ENCODE results near the gene NFASC. TPM values are rescaled to one million over a fixed set of nuclear protein-coding genes. Genes with fewer than 3 reads are reported as not detected.

NFASC gene
- total and polyA plus RNA-seq, 2 donors (not counting 3 experiments of a cell fraction or from before 2014, with no cell fraction given) = not detected

DNA sequence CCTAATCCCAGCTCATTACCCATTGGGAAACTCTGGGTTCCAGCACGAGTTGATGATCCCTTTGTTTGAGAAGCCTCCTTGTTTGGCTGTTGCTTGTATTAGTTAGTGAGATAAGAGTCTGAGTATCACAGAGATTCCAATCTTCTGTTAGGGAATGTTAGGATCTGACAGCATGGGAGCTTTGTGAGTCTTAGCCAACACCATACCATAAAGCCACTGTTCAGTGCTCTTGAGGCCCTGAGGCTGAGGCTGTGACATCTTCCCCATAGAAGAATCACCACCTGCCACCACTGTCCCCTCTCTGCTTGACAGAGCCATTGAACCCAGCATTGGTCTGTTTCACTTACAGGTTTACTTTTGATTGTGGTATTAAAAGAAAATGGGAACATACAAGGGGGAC, 29.3 kb upstream of the NFASC start:
- TF ChIP-seq, protein P1, sequence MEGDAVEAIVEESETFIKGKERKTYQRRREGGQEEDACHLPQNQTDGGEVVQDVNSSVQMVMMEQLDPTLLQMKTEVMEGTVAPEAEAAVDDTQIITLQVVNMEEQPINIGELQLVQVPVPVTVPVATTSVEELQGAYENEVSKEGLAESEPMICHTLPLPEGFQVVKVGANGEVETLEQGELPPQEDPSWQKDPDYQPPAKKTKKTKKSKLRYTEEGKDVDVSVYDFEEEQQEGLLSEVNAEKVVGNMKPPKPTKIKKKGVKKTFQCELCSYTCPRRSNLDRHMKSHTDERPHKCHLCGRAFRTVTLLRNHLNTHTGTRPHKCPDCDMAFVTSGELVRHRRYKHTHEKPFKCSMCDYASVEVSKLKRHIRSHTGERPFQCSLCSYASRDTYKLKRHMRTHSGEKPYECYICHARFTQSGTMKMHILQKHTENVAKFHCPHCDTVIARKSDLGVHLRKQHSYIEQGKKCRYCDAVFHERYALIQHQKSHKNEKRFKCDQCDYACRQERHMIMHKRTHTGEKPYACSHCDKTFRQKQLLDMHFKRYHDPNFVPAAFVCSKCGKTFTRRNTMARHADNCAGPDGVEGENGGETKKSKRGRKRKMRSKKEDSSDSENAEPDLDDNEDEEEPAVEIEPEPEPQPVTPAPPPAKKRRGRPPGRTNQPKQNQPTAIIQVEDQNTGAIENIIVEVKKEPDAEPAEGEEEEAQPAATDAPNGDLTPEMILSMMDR (IDR thresholded peaks at IDR 0.05; ENCODE audit: extremely low read depth in 1 of 2, insufficient read depth in 1 of 2, low read depth in 1 of 2, low read length in 2 of 2) = no peak
- no peak for TF ChIP-seq MYC (IDR thresholded peaks at IDR 0.05; ENCODE audit: low read depth, low read length)
- TF ChIP-seq, protein P2, sequence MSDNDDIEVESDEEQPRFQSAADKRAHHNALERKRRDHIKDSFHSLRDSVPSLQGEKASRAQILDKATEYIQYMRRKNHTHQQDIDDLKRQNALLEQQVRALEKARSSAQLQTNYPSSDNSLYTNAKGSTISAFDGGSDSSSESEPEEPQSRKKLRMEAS (IDR thresholded peaks at IDR 0.05; ENCODE audit: insufficient read depth, insufficient read length) = no peak
- no peak for TF ChIP-seq JUN (IDR thresholded peaks at IDR 0.05; ENCODE audit: borderline replicate concordance, insufficient read depth, insufficient read length, low read depth)
- no peak for TF ChIP-seq POLR2A (IDR thresholded peaks at IDR 0.05; ENCODE audit: low read depth, low read length)
- no peak for TF ChIP-seq POLR2AphosphoS5 (IDR thresholded peaks at IDR 0.05; ENCODE audit: insufficient read depth, low read depth, low read length)
- TF ChIP-seq EZH2 (IDR thresholded peaks at IDR 0.05; ENCODE audit: borderline replicate concordance, low read depth, low read length, severe bottlenecking) = no peak
- TF ChIP-seq GATA2 (IDR thresholded peaks at IDR 0.05; ENCODE audit: insufficient read depth, insufficient read length, low read depth, low read length) = no peak
- H2AFZ ChIP-seq (ENCODE audit: low read depth, low read length) = no peak overlapping the region
- DNase-seq (ENCODE audit: low read depth, low spot score) (no peak), FAIRE-seq (no peak)
- dilution Hi-C loops (cut with MboI; ENCODE audit: extremely low pct_ligation_motif_present, low sequenced_read_pairs) = no loop called here
- no peaks in the 10 kb centered on the region for H3K4me1 ChIP-seq (ENCODE audit: control insufficient read depth, extremely low read depth, insufficient read depth, low read length)
- H3K36me3 ChIP-seq (ENCODE audit: control insufficient read depth in 2 of 2, extremely low read depth in 1 of 2, insufficient read depth in 2 of 2, low read length in 2 of 2) = no peaks in the 10 kb centered on the region
- H4K20me1 ChIP-seq (replicated peaks; ENCODE audit: control insufficient read depth, extremely low read depth, insufficient read depth, low read length) = no peaks in the 10 kb centered on the region
- H3K9me3 ChIP-seq (replicated peaks; ENCODE audit: control insufficient read depth, insufficient read depth, low read length) = no peaks in the 10 kb centered on the region
- H3K9me1 ChIP-seq (replicated peaks; ENCODE audit: control insufficient read depth, extremely low read depth, insufficient read depth, low read length) = no peaks in the 10 kb centered on the region
- intact Hi-C loops (cut with micrococcal nuclease) = no loop called here
- H3K27me3 ChIP-seq (ENCODE audit: control insufficient read depth in 2 of 2, insufficient read depth in 2 of 2, low read length in 2 of 2) = no peaks in the 10 kb centered on the region
- ChIA-PET CTCF (interaction anchor here (0.8 kb wide), 1 partner anchor 34 kb away, joined by 3 read pairs; no protein-coding TSS in a partner anchor), POLR2A (no interaction called here)
- no peak overlapping the region for H3K4me3 ChIP-seq (replicated peaks in 1 of 3; ENCODE audit: insufficient read depth in 1 of 3, low read depth in 1 of 3, low read length in 3 of 3)
- no peak overlapping the region for H3K4me2 ChIP-seq (ENCODE audit: insufficient read depth, low read length)
- H3K9ac ChIP-seq (replicated peaks; ENCODE audit: extremely low read depth, insufficient read depth, low read length) = no peak overlapping the region
- no peaks in the 10 kb centered on the region for H3K79me2 ChIP-seq (ENCODE audit: control insufficient read depth, insufficient read depth, low read length)
- no TSS peak for BruUV-seq (replicated peaks)
- H3K27ac ChIP-seq (ENCODE audit: insufficient read depth, low read depth, low read length) = no peak overlapping the region
